ENCODE data around the gene PIAS2.
"Not testable (repeated sequence)": the region's sequence is repeated elsewhere in the genome, so short reads cannot be mapped to it uniquely, and the experiment has no call there.

The PIAS2 gene

DNA sequence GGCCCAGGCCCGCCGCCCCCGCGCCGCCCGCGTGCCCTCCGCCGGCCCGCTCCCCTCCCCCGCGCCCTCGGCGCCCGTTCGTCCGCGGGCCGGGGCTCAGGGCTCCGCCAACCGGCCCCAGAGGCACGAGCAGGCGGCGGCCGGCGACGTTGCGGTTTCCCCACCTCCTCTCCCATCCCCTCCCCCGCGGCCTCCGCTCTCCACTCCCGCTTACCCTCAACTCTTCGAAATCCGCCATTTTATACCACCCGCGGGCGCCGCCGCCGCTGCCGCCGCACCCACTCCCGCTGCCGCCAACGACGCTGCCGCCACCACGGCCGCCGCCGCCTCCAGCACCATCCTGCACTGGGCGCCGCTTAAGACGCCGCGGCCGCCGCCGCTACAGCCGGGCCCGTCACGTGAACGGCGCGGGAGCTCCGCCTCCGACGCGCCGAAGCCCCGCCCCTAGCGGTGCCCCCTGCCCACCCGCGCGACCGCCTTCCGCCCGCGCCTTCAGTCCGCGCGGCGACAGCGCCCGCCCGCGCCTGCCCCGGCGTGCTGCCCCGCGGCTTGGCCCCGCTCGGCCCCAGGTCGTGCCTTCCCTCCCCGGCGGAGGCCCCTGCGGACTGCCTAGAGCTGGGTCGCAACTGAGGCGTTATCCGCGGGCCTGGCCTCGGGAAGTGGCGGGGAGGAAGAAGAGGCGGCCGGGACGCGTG, at the start of gene PIAS2, which contains the start of gene KATNAL2:
TSS of gene PIAS2 (minus strand) at position 400 of the 695 bp plus-strand sequence. CDS start at position 238, 162 bp downstream.
TSS of gene KATNAL2 (plus strand) at position 495 of the 695 bp plus-strand sequence. CDS start 29,271 bp downstream, outside the sequence.
- TF ChIP-seq CTCF (IDR thresholded peaks at IDR 0.05; ENCODE audit: insufficient read depth, low read depth, low read length, missing control alignments), result no peak
- DNase-seq (ENCODE audit: low read depth), result peak; percentile 77
- peak within 1 kb of the TSS; percentile 81 for H3K4me3 ChIP-seq (ENCODE audit: low read length)

DNA sequence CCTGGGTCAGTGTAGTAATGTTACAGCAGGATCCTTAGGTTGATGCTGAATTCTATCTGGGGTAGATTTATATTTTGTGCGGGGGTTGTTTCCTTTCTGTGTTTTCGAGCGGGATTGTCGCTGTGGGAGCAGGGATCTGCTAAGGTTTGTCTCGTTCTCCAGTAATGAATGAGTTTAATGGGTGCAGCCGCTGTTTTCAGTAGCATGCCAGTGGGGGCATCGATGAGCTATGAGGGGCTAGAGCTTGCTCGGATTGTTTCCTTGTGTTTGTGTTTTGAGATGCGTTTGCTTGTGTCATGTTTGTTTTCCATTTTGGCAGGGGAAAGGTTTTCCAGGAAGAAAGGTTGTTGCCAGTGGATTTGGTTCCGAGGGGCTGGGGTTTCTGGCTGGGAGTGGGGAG, 49.0 kb upstream of the PIAS2 start:
- not testable (repeated sequence) for H3K4me3 ChIP-seq (ENCODE audit: low read length); DNase-seq (ENCODE audit: low read depth)

DNA sequence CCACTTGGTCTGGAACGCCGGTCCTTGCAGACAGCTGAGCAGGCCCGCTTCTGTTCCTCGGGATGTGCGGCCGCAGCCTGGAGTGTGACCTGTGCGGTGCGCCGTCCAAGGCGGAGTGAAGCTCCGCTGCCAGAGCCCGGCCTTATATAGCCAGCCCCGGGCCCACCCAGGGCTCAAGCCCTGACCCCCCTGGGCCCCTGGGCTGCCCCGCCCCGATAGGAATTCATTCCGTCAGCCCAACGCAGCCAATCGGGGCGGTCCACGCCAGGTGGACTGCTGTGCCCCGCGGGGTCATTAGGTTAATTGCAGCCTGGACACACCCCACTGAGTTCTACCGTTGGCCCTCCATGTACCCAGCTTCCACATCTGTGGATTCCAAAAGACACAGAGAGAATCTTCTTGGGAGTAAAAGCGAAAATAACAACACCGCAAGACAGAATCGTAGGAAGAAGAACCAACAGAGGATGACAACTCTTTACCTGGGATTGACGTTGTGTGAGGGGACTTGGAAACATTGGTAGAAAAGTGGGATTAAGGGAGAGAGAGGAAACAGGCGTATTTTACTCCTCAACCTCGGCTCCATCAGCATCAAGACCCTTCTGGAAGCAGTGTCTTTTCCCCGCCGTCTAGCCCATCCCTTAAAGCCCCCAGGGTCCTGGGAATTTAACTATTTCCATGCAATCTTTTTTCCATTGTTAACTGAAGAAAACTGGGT, 47.4 kb upstream of the PIAS2 start:
- H3K4me3 ChIP-seq (ENCODE audit: low read length); DNase-seq (ENCODE audit: low read depth): not testable (repeated sequence)

DNA sequence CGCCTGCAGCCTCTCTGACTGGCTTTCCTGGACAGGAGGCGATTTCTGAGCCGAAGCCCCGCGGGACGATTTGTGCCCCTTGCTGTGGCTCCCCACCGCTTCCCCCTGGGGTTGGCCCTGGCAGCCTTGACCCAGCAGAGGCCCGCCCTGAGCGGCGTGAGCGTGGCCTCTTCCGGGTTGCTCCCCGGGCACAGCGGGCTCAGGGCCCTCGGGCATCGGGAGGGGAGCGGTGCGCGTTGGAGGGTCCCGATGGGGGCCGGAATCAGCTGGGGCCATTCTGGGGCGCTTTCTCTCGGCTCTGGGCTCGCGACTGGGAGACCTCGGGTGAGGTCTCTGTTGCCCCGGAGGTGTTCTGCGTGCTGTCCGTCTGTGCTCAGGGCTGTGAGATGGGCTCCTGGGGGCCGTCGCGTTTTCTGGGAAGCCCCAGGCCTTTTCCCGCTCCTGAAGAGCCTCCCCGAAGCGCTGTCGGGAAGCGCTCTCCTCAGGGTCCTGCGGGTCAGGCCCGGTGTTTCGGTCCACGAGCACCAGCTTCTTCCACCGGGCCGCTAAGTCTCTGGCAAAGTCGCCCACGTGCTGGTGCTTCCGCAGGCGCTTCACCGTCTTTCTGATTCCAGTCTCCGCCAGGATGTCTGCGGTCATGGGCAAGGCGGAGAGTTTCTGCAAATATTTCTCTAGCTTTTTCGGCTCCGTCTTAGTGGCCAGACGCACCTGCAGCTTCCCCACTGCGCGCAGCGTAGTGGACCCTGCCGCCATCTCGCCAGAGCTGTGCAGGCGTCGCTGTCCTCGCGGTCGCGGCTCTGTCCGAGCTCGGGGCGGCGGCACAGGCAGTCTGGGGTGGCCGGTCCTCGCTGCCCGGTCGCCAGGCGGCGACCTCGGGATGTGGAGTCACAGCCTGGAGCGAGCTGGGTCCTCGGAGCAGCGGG, 46.6 kb upstream of the PIAS2 start:
- not testable (repeated sequence) for DNase-seq (ENCODE audit: low read depth); H3K4me3 ChIP-seq (ENCODE audit: low read length)

DNA sequence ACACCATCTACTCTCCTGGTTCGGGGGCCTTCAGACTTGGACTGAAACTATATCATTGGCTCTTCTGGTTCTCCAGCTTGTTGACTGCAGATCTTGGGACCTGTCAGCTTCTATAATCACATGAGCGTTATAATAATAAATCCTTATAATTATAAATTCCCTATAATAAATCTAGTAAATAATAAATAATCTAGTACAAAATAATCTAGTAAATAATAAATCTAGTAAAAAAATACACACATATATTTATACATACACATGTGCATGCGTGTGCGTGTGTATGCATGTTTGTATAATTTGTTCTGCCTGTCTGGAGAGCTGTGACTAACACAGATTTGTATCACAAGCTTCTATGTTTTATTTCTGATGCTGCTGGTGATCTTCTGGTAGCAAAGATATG, 40.9 kb upstream of the PIAS2 start:
- TF ChIP-seq CTCF (IDR thresholded peaks at IDR 0.05; ENCODE audit: insufficient read depth, low read depth, low read length, missing control alignments), result no peak
- H3K4me3 ChIP-seq (ENCODE audit: low read length), result no peak overlapping the region
- DNase-seq (ENCODE audit: low read depth), result no peak

GRCh38 chr18:46953195-46953594, 35.9 kb upstream of the PIAS2 start:
- no peak for TF ChIP-seq CTCF (IDR thresholded peaks at IDR 0.05; ENCODE audit: insufficient read depth, low read depth, low read length, missing control alignments)
- no peak for DNase-seq (ENCODE audit: low read depth)
- H3K4me3 ChIP-seq (ENCODE audit: low read length), result no peak overlapping the region

GRCh38 chr18:46950064-46950656, 32.9 kb upstream of the PIAS2 start:
- no peak overlapping the region for H3K4me3 ChIP-seq (ENCODE audit: low read length)
- TF ChIP-seq CTCF (IDR thresholded peaks at IDR 0.05; ENCODE audit: insufficient read depth, low read depth, low read length, missing control alignments), result peak; percentile 40
- DNase-seq (ENCODE audit: low read depth), result peak; percentile 19

Measured in epithelial cell of esophagus (primary cell).